HG03378 (cell line): Measurements from ENCODE around the gene KIAA0319L.

ENCODE experiments used
- ATAC-seq: cut with Tn5 transposase; IDR thresholded peaks from one replicate; pipeline ENCODE4 v1.9.1; 2021; ENCODE audit warnings: mild to moderate bottlenecking, moderate library complexity; ENCODE audit not compliant: unreplicated experiment

Gene KIAA0319L

GRCh38 chr1:35449334-35450008 lies 107.7 kb downstream of the KIAA0319L start:
- no peak for ATAC-seq

GRCh38 chr1:35448344-35448801 lies 108.8 kb downstream of the KIAA0319L start:
- no peak for ATAC-seq

- no peak for ATAC-seq
Measured at GRCh38 chr1:35447278-35447677, 109.9 kb downstream of the KIAA0319L start.

- no peak for ATAC-seq
Measured at GRCh38 chr1:35444519-35444774, 112.8 kb downstream of the KIAA0319L start.

GRCh38 chr1:35443768-35444518 lies 113.3 kb downstream of the KIAA0319L start:
- no peak for ATAC-seq

- ATAC-seq, result no peak
Measured at GRCh38 chr1:35442734-35443133, 114.5 kb downstream of the KIAA0319L start.

GRCh38 chr1:35441926-35442579 lies 115.2 kb downstream of the KIAA0319L start:
- ATAC-seq, result no peak

GRCh38 chr1:35439626-35440025 lies 117.6 kb downstream of the KIAA0319L start:
- no peak for ATAC-seq

- no peak for ATAC-seq
Measured at GRCh38 chr1:35437200-35437599, 120.0 kb downstream of the KIAA0319L start.

GRCh38 chr1:35436078-35436477 lies 121.1 kb downstream of the KIAA0319L start:
- ATAC-seq, result no peak

- ATAC-seq, result no peak
Measured at GRCh38 chr1:35434703-35435102, 122.5 kb downstream of the KIAA0319L start.

- no peak for ATAC-seq
Measured at GRCh38 chr1:35433714-35434113, 123.5 kb downstream of the KIAA0319L start.

GRCh38 chr1:35432231-35432630 lies 125.0 kb downstream of the KIAA0319L start:
- ATAC-seq, result no peak

GRCh38 chr1:35431173-35431599 lies 126.0 kb downstream of the KIAA0319L start:
- no peak for ATAC-seq

GRCh38 chr1:35430762-35431161 lies 126.4 kb downstream of the KIAA0319L start:
- no peak for ATAC-seq

- ATAC-seq, result no peak
Measured at GRCh38 chr1:35428360-35428759, 128.8 kb downstream of the KIAA0319L start.

- no peak for ATAC-seq
Measured at GRCh38 chr1:35426097-35426586, 131.1 kb downstream of the KIAA0319L start.

- ATAC-seq, result no peak
Measured at GRCh38 chr1:35408925-35409324, 148.3 kb downstream of the KIAA0319L start.

- no peak for ATAC-seq
Measured at GRCh38 chr1:35407743-35408142, 149.5 kb downstream of the KIAA0319L start.

- ATAC-seq, result no peak
Measured at GRCh38 chr1:35406103-35406502, 151.1 kb downstream of the KIAA0319L start.

- no peak for ATAC-seq
Measured at GRCh38 chr1:35401049-35401448, 156.2 kb downstream of the KIAA0319L start.

GRCh38 chr1:35398739-35399138 lies 158.5 kb downstream of the KIAA0319L start:
- no peak for ATAC-seq
